GM12873 (cell line): ENCODE measurements around the gene SCN4B.

Source experiments
- TF ChIP-seq, protein P1 (sequence below): IDR thresholded peaks from 2 replicates; pipeline ENCODE4 v1.5.1; 2012; ENCODE audit warnings: low read depth, mild to moderate bottlenecking, moderate library complexity, low read length, control low read depth; ENCODE audit not compliant: insufficient read depth; ENCODE audit errors: missing control alignments

SCN4B gene

GRCh38 chr11:118092907-118093571 lies 59.6 kb downstream of the SCN4B start:
- TF ChIP-seq, protein P1, sequence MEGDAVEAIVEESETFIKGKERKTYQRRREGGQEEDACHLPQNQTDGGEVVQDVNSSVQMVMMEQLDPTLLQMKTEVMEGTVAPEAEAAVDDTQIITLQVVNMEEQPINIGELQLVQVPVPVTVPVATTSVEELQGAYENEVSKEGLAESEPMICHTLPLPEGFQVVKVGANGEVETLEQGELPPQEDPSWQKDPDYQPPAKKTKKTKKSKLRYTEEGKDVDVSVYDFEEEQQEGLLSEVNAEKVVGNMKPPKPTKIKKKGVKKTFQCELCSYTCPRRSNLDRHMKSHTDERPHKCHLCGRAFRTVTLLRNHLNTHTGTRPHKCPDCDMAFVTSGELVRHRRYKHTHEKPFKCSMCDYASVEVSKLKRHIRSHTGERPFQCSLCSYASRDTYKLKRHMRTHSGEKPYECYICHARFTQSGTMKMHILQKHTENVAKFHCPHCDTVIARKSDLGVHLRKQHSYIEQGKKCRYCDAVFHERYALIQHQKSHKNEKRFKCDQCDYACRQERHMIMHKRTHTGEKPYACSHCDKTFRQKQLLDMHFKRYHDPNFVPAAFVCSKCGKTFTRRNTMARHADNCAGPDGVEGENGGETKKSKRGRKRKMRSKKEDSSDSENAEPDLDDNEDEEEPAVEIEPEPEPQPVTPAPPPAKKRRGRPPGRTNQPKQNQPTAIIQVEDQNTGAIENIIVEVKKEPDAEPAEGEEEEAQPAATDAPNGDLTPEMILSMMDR: no peak

DNA sequence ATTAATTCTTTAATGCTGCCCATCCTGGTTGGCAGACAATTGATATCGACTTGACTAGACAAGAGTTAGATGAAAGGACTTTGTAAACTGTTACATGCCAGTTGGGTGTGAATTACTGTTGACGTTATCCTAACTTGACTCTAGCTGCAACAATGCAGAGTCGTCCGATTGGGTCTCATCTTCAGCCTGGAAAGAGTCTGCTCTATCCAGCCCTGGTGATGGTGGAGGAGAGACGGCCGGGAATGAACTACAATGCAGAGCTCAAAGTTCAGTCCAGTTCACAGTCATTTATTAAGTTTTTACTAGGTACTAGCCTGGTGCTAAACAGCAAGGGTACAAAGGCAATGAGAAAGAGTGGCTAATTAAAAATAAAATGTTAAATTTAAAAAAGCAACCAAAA lies 60.9 kb downstream of the SCN4B start:
- TF ChIP-seq, protein P1: no peak

GRCh38 chr11:118090545-118091162 lies 62.0 kb downstream of the SCN4B start:
- TF ChIP-seq, protein P1: no peak

- TF ChIP-seq, protein P1: no peak
Measured at GRCh38 chr11:118088531-118088930, 64.1 kb downstream of the SCN4B start.

DNA sequence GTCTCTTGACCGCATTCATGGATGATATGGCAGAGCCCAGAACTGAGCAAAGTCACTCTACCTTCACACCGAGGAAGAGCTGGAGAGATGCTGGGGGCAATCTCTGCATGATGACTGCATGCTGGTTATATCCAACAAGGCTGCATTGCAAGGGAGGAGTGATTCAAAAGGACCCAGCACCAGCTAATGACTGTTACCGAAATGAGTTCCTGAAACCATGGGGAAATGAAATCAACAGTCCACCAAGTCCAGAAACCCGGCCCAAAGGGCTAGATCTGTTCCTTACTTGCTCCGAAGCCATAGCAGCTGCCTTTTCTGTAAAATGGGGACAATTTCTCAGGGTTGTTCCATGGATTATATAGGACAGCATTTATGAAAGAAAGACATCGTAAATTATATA lies 64.7 kb downstream of the SCN4B start:
- TF ChIP-seq, protein P1: no peak

DNA sequence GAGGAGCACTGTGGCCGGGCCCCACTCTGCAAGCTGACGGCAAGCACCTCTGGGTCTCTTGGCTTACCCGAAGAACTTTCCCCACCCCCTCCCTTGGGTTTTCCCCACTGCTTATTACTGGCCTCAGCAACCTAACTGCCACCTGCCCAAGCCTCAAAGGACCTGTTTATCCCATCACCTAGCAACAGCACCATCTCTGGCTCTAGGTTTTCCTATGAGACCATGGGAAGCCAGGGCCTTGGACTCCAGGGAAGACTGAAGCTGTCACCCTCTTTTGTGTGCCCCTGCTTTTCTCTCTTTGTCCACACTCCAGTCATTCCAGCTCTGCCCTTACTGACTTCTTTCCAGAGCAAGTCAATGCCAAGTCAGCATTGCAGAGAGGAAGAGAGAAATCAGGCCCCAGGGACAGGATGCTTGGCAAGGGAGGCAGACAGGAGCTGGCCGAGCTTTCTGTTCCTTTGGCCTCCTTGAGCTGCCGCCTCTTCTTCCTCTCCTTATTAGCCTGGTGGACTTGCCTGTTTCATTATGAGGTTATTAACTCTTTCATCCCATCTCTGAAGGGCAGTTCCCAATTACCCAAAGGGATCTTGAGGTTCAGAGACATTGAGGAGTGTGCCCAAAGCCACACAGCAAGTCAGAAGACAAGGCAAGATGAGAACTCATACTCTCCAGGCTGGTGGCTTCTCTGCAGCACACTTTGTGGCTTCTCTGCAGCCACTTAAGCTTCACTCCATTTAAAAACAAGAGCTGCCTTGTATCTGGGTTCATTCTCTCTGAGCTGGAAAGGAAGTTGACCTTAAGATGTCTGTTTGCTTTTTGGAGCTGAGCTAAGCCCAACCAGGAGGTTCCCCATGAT lies 65.5 kb downstream of the SCN4B start, which contains the start of gene SMIM35:
SMIM35 (minus strand) TSS at position 51 of the 856 bp plus-strand sequence. CDS start 206 bp downstream, outside the sequence.
- TF ChIP-seq, protein P1: no peak

DNA sequence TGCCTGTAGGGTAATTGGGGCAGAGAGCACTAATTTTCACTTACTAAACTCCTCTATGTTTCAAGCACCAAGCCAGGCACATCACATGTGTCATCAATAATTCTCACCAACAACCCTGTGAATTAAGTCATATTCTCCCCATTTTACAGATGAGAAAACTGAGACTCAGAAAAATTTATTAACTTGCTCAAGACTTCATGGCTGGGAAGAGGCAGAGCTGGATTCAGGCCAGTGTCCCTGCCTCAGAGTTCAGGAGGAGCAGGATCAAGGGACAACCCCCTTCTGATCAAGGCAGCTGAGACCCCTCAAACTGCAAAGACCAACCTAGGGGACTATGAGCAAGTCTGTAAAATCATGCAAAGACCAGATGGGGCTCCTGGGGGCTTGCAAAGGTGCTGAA lies 68.0 kb downstream of the SCN4B start:
- TF ChIP-seq, protein P1: no peak
